GM12878 (cell line): Measurements from ENCODE around the gene CNTNAP5. TPM values are rescaled to one million over a fixed set of nuclear protein-coding genes. Genes with fewer than 3 reads are reported as not detected.

Experiments used
- ATAC-seq: fragments of 200-7000 bp; cut with Tn5 transposase; 3 replicates; pipeline ENCODE4 v1.9.1; 2020; ENCODE audit warnings: mild to moderate bottlenecking, moderate library complexity
- BruUV-seq: library from RNA; stranded (reverse); fragments of 400-500 nt; replicated peaks from 2 replicates; lab custom pipeline; 2021; lab: Mats Ljungman, UMichigan
- CTCF ChIA-PET: fragments of 300-600 bp; sonication (Branson Sonifier 250); formaldehyde crosslinking; extraction: SDS; loops from one replicate; lab custom pipeline; 2021; ENCODE audit warnings: inconsistent platforms; lab: Yijun Ruan, JAX
- POLR2A ChIA-PET: fragments of 350-600 bp; formaldehyde crosslinking; extraction: SDS; loops from one replicate; lab custom pipeline; 2021; ENCODE audit warnings: inconsistent platforms; lab: Charles Lee
- RAD21 ChIA-PET: fragments of 300-600 bp; sonication (Branson Sonifier 250); formaldehyde crosslinking; loops from one replicate; lab custom pipeline; 2023; ENCODE audit warnings: antibody characterized with exemption; ENCODE audit not compliant: unreplicated experiment; lab: Charles Lee
- SMC1A ChIA-PET: fragments of 300-600 bp; sonication (Branson Sonifier 250); formaldehyde crosslinking; loops from one replicate; lab custom pipeline; 2023; ENCODE audit not compliant: unreplicated experiment, uncharacterized antibody; lab: Charles Lee
- DNase-seq: peaks from one replicate; pipeline ENCODE4 v3.0.0-alpha.2; 2011; ENCODE audit warnings: low read depth, low spot score
- FAIRE-seq: peaks from 3 replicates; lab custom pipeline; 2011; peaks lifted over from hg19 to GRCh38; lab: Jason Lieb, UNC
- H2AFZ ChIP-seq: 2 replicates; pipeline ENCODE4 v1.6.0; 2011; ENCODE audit warnings: low read depth, low read length, control low read depth; ENCODE audit not compliant: control insufficient read depth
- H3K27ac ChIP-seq: 2 replicates; pipeline ENCODE4 v1.5.1; 2011; ENCODE audit warnings: control low read depth; ENCODE audit not compliant: control insufficient read depth, insufficient read depth
- H3K27me3 ChIP-seq, 2 experiments: replicated peaks in 1 of 2; 2 replicates each; pipeline versions ENCODE4 v1.6.0 to v1.6.1; 2011; ENCODE audit warnings: low read length in 1 of 2; ENCODE audit not compliant: control insufficient read depth in 2 of 2, insufficient read depth in 2 of 2
- H3K36me3 ChIP-seq, 2 experiments: 2 replicates each; pipeline ENCODE4 v1.5.1; 2011; ENCODE audit warnings: low read length in 1 of 2; ENCODE audit not compliant: control insufficient read depth in 2 of 2, insufficient read depth in 2 of 2
- H3K4me1 ChIP-seq: 2 replicates; pipeline ENCODE4 v1.6.1; 2011; ENCODE audit warnings: mild to moderate bottlenecking, low read length, moderate library complexity, mixed read lengths; ENCODE audit not compliant: control insufficient read depth, insufficient read depth
- H3K4me2 ChIP-seq: 2 replicates; pipeline ENCODE4 v1.6.0; 2011; ENCODE audit warnings: control low read depth; ENCODE audit not compliant: control insufficient read depth, insufficient read depth
- H3K4me3 ChIP-seq: fragments of 200-600 bp; sonication (generic); 2 replicates; pipeline ENCODE4 v1.5.1; 2016
- H3K79me2 ChIP-seq: 2 replicates; pipeline ENCODE4 v1.6.0; 2011; ENCODE audit warnings: low read length; ENCODE audit not compliant: control insufficient read depth, insufficient read depth
- H3K9ac ChIP-seq: 2 replicates; pipeline ENCODE4 v1.8.0; 2011; ENCODE audit warnings: low read length, control low read depth, mixed read lengths; ENCODE audit not compliant: control insufficient read depth, insufficient read depth
- H3K9me3 ChIP-seq: replicated peaks from 3 replicates; pipeline ENCODE4 v1.5.1; 2011; ENCODE audit warnings: mild to moderate bottlenecking, low read length; ENCODE audit not compliant: control insufficient read depth, insufficient read depth
- H4K20me1 ChIP-seq: 2 replicates; pipeline ENCODE4 v1.6.0; 2011; ENCODE audit not compliant: control insufficient read depth, insufficient read depth
- CBX3 ChIP-seq: fragments of 200-600 bp; sonication (generic); IDR thresholded peaks from 2 replicates; pipeline ENCODE4 v1.6.1; 2016; ENCODE audit warnings: low read depth, borderline replicate concordance
- EP300 ChIP-seq, 2 experiments: fragments of 150-350 bp in 1 of 2; IDR thresholded peaks; 2 replicates each; pipeline ENCODE4 v1.6.1; 2011 to 2012; ENCODE audit warnings: low read depth in 2 of 2, low read length in 2 of 2, borderline replicate concordance in 1 of 2, improper control_type of control experiment in 1 of 2, inconsistent platforms in 1 of 2; ENCODE audit not compliant: control insufficient read depth in 1 of 2
- ESRRA ChIP-seq: IDR thresholded peaks from 2 replicates; pipeline ENCODE4 v1.6.1; 2012; ENCODE audit warnings: mild to moderate bottlenecking, low read length, improper control_type of control experiment
- FOS ChIP-seq: IDR thresholded peaks from 3 replicates; pipeline ENCODE4 v1.6.1; 2011; ENCODE audit warnings: borderline replicate concordance; ENCODE audit not compliant: insufficient read length; ENCODE audit errors: extremely low read depth
- SREBF2 ChIP-seq: IDR thresholded peaks from 2 replicates; pipeline ENCODE4 v1.6.1; 2012; ENCODE audit warnings: mild to moderate bottlenecking, low read length
- WGBS: methylation state at CpG from one replicate; pipeline ENCODE4 v1.1.6; 2016; ENCODE audit warnings: low lambda C conversion rate; ENCODE audit not compliant: insufficient replicate concordance, insufficient coverage; ENCODE audit errors: missing lambda C conversion rate; 5-methylcytosine and 5-hydroxymethylcytosine counted together
- in situ Hi-C: fragments of 300-500 bp; cut with MboI; formaldehyde crosslinking; loops from 9 replicates; pipeline ENCODE4 v1.14.3; 2018; ENCODE audit warnings: mixed read lengths
- intact Hi-C: fragments of 100-400 bp; cut with micrococcal nuclease; formaldehyde crosslinking; loops from one replicate; pipeline ENCODE4 v1.14.2; 2022; ENCODE audit not compliant: unreplicated experiment
- polyA plus RNA-seq, 11 experiments: library from polyadenylated mRNA; depleted of rRNA in 4 of 11; unstranded in 6 of 11; stranded (reverse) in 5 of 11; fragments of >200 nt; fragmentation: Nextera tagmentation in 4 of 11; fragmentation: Illumina TruSeq in 1 of 11; extraction: Ambion mirVana in 4 of 11; extraction: Trizol in 1 of 11; gene quantifications; 1 replicate in 1 of 11; 2 replicates in 10 of 11; pipeline versions ENCODE4 v1.2.1 to v1.2.3, GENCODE V29; 2011 to 2016; ENCODE audit warnings: inconsistent platforms in 2 of 11, missing spikeins in 2 of 11, low read depth in 1 of 11
- total RNA-seq, 4 experiments: library from RNA; depleted of rRNA in 3 of 4; stranded (reverse); fragments of >200 nt in 3 of 4; fragmentation: Illumina TruSeq in 1 of 4; extraction: Trizol in 1 of 4; gene quantifications; 2 replicates each; pipeline versions ENCODE4 v1.2.1 to v1.2.3, GENCODE V29; 2013 to 2021
- TF ChIP-seq, protein P1 (sequence below): fragments of 450-650 bp; IDR thresholded peaks from 2 replicates; pipeline ENCODE4 v1.6.1; 2017; ENCODE audit warnings: low read depth, mild to moderate bottlenecking, moderate library complexity

Gene CNTNAP5
- total and polyA plus RNA-seq, 10 of the 15 experiments (the other 5 are each of a cell fraction or from before 2014, with no cell fraction given) = not detected

DNA sequence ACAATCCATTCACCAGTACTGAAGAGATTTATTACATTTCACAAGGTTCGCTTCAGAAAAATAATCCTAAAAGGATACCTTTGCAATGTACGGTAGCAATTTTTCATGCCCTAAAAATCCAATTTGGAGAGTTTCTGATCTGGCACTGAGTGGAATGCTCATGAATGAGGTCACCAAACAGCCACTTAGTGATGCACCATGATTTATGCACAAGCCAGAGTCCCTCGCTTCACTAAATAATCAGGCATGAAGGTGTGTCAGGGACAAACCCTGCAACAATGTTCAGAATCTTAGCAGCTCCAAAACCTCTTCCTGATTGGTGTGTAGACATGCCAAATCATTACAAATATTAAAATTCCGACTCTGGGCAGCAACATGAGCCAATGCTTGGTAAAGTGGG is 221.1 kb downstream of the CNTNAP5 start:
- POLR2A ChIA-PET = interaction anchor here (0.6 kb wide), 1 partner anchor 14 kb away, joined by 3 read pairs; no protein-coding TSS in a partner anchor
- Histone ChIP-seq H3K9me3 (no peaks in the 10 kb centered on the region), H4K20me1 (no peaks in the 10 kb centered on the region), H3K4me1 (no peaks in the 10 kb centered on the region), H3K79me2 (no peaks in the 10 kb centered on the region), H3K27ac (no peak overlapping the region), H3K4me3 (no peak overlapping the region), H3K4me2 (no peak overlapping the region), H2AFZ (no peak overlapping the region), H3K27me3 (no peaks in the 10 kb centered on the region), H3K9ac (no peak overlapping the region), H3K36me3 (no peaks in the 10 kb centered on the region)
- FAIRE-seq (no peak), ATAC-seq (no peak), DNase-seq (no peak)
- intact Hi-C loops (no loop called here), in situ Hi-C loops (no loop called here)
- SMC1A ChIA-PET = no interaction called here
- no TSS peak for BruUV-seq
- TF ChIP-seq SREBF2 (no peak), CBX3 (no peak), FOS (no peak), ESRRA (no peak)
- TF ChIP-seq, protein P1, sequence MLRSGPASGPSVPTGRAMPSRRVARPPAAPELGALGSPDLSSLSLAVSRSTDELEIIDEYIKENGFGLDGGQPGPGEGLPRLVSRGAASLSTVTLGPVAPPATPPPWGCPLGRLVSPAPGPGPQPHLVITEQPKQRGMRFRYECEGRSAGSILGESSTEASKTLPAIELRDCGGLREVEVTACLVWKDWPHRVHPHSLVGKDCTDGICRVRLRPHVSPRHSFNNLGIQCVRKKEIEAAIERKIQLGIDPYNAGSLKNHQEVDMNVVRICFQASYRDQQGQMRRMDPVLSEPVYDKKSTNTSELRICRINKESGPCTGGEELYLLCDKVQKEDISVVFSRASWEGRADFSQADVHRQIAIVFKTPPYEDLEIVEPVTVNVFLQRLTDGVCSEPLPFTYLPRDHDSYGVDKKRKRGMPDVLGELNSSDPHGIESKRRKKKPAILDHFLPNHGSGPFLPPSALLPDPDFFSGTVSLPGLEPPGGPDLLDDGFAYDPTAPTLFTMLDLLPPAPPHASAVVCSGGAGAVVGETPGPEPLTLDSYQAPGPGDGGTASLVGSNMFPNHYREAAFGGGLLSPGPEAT = no peak
- WGBS = 34% methylated on average over 4 of the region's 4 CpGs
- CTCF ChIA-PET = no interaction called here
- RAD21 ChIA-PET = no interaction called here

DNA sequence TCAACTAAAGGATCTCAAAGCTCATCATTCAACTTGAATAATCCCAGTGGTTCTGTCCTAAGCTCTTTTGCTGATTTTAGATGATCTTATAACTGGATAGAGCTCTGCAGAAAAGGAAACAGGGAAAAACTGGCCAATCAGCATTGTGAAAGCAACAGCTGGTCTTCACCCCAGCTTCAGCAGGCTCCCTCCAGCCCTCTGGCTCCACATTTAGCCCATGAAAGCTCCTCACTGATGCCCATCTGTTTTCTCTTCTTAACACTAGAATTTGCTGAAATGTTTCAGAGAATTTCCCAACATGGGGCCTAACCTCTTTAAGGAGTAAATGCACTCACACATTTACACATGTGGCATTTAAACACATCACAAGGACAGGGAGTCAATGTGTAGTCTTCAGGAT is 223.3 kb downstream of the CNTNAP5 start:
- POLR2A ChIA-PET = no interaction called here
- no peaks in the 10 kb centered on the region for H3K4me1 ChIP-seq
- H3K79me2 ChIP-seq = no peaks in the 10 kb centered on the region
- in situ Hi-C loops (no loop called here), intact Hi-C loops (no loop called here)
- no peak for DNase-seq
- ATAC-seq = no peak
- RAD21 ChIA-PET = no interaction called here
- H3K4me3 ChIP-seq = no peak overlapping the region
- no peak for TF ChIP-seq EP300 (IDR thresholded peaks at IDR 0.05; ENCODE audit: borderline replicate concordance in 1 of 2, control insufficient read depth in 1 of 2, low read depth in 2 of 2, low read length in 2 of 2)
- no peak overlapping the region for H2AFZ ChIP-seq
- no TSS peak for BruUV-seq
- H3K4me2 ChIP-seq = no peak overlapping the region
- FAIRE-seq = no peak
- no peak overlapping the region for H3K9ac ChIP-seq
- no peaks in the 10 kb centered on the region for H3K36me3 ChIP-seq
- no peaks in the 10 kb centered on the region for H3K27me3 ChIP-seq
- H3K27ac ChIP-seq = no peak overlapping the region
- no peaks in the 10 kb centered on the region for H4K20me1 ChIP-seq
- CTCF ChIA-PET = no interaction called here
- no peaks in the 10 kb centered on the region for H3K9me3 ChIP-seq
- SMC1A ChIA-PET = interaction anchor here (1.7 kb wide), 1 partner anchor 23 kb away, joined by 4 read pairs; no protein-coding TSS in a partner anchor
